ENCODE results near the gene C1orf122. TPM values are rescaled to one million over a fixed set of nuclear protein-coding genes. Genes with fewer than 3 reads are reported as not detected.

C1orf122 gene
- total RNA-seq, 1 experiment from 2014 or later, result 33.7 TPM

- no peak for DNase-seq (ENCODE audit: low read depth, low spot score)
- in situ Hi-C loops (cut with HindIII; ENCODE audit: low pct_unique_long_range_greater_than_20kb, low sequenced_read_pairs), result no loop called here
Observed at GRCh38 chr1:37794372-37795339, 12.9 kb upstream of the C1orf122 start.

- in situ Hi-C loops (cut with HindIII; ENCODE audit: low pct_unique_long_range_greater_than_20kb, low sequenced_read_pairs), result no loop called here
- no peak for DNase-seq (ENCODE audit: low read depth, low spot score)
Observed at GRCh38 chr1:37795340-37796125, 12.1 kb upstream of the C1orf122 start.

- in situ Hi-C loops (cut with HindIII; ENCODE audit: low pct_unique_long_range_greater_than_20kb, low sequenced_read_pairs), result no loop called here
- no peak for DNase-seq (ENCODE audit: low read depth, low spot score)
Observed at GRCh38 chr1:37797750-37798345, 9.7 kb upstream of the C1orf122 start.

- in situ Hi-C loops (cut with HindIII; ENCODE audit: low pct_unique_long_range_greater_than_20kb, low sequenced_read_pairs), result no loop called here
- DNase-seq (ENCODE audit: low read depth, low spot score), result no peak
Observed at GRCh38 chr1:37802439-37802838, 5.2 kb upstream of the C1orf122 start.

- in situ Hi-C loops (cut with HindIII; ENCODE audit: low pct_unique_long_range_greater_than_20kb, low sequenced_read_pairs), result no loop called here
- no peak for DNase-seq (ENCODE audit: low read depth, low spot score)
Observed at GRCh38 chr1:37807220-37807554, 403 bp upstream of the C1orf122 start.

- in situ Hi-C loops (cut with HindIII; ENCODE audit: low pct_unique_long_range_greater_than_20kb, low sequenced_read_pairs), result no loop called here
- peak; percentile 71 for DNase-seq (ENCODE audit: low read depth, low spot score)
Observed at GRCh38 chr1:37808369-37809319, 1.1 kb downstream of the C1orf122 start.

GRCh38 chr1:37809942-37810341 is 2.4 kb downstream of the C1orf122 start:
- in situ Hi-C loops (cut with HindIII; ENCODE audit: low pct_unique_long_range_greater_than_20kb, low sequenced_read_pairs), result no loop called here
- DNase-seq (ENCODE audit: low read depth, low spot score), result no peak

GRCh38 chr1:37811027-37811655 is 3.6 kb downstream of the C1orf122 start:
- DNase-seq (ENCODE audit: low read depth, low spot score), result peak; percentile 93
- in situ Hi-C loops (cut with HindIII; ENCODE audit: low pct_unique_long_range_greater_than_20kb, low sequenced_read_pairs), result no loop called here

GRCh38 chr1:37813529-37814145 is 6.0 kb downstream of the C1orf122 start:
- in situ Hi-C loops (cut with HindIII; ENCODE audit: low pct_unique_long_range_greater_than_20kb, low sequenced_read_pairs), result no loop called here
- DNase-seq (ENCODE audit: low read depth, low spot score), result peak; percentile 36

GRCh38 chr1:37814252-37814651 is 6.7 kb downstream of the C1orf122 start:
- no peak for DNase-seq (ENCODE audit: low read depth, low spot score)
- in situ Hi-C loops (cut with HindIII; ENCODE audit: low pct_unique_long_range_greater_than_20kb, low sequenced_read_pairs), result no loop called here

GRCh38 chr1:37817481-37817880 is 9.9 kb downstream of the C1orf122 start:
- DNase-seq (ENCODE audit: low read depth, low spot score), result peak; percentile 78
- in situ Hi-C loops (cut with HindIII; ENCODE audit: low pct_unique_long_range_greater_than_20kb, low sequenced_read_pairs), result no loop called here

GRCh38 chr1:37821481-37821880 is 13.9 kb downstream of the C1orf122 start:
- in situ Hi-C loops (cut with HindIII; ENCODE audit: low pct_unique_long_range_greater_than_20kb, low sequenced_read_pairs), result no loop called here
- DNase-seq (ENCODE audit: low read depth, low spot score), result no peak

- DNase-seq (ENCODE audit: low read depth, low spot score), result no peak
- in situ Hi-C loops (cut with HindIII; ENCODE audit: low pct_unique_long_range_greater_than_20kb, low sequenced_read_pairs), result no loop called here
Observed at GRCh38 chr1:37822906-37823815, 15.6 kb downstream of the C1orf122 start.

- DNase-seq (ENCODE audit: low read depth, low spot score), result no peak
- in situ Hi-C loops (cut with HindIII; ENCODE audit: low pct_unique_long_range_greater_than_20kb, low sequenced_read_pairs), result no loop called here
Observed at GRCh38 chr1:37824001-37824400, 16.4 kb downstream of the C1orf122 start.

GRCh38 chr1:37825506-37825905 is 17.9 kb downstream of the C1orf122 start:
- in situ Hi-C loops (cut with HindIII; ENCODE audit: low pct_unique_long_range_greater_than_20kb, low sequenced_read_pairs), result no loop called here
- DNase-seq (ENCODE audit: low read depth, low spot score), result no peak
